ELR (cell line): ENCODE data around the gene TOM1.

Experiments
- DNase-seq: peaks from one replicate; pipeline ENCODE4 v3.0.0-alpha.2; 2015; ENCODE audit warnings: low read depth

The TOM1 gene

DNA sequence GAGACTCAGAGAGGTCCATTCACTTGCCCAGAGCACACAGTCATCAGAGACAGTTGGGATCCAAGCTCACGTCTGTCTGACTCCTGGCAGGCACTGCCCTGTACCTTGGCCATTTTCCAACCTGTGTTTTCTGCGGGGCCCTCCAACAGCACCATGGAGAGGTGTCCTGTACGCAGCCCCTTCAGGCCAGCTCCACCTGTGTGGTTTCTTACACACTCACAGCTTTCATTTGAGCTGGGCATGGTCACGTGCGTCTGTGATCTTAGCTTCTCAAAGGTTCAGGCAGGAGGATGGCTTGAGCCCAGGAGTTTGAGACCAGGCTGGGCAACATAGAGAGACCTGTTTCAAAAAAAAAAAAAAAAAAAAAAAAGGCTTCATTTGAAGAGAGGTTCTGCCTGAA is 24.4 kb downstream of the TOM1 start:
- DNase-seq, result no peak

GRCh38 chr22:35324762-35325161 is 25.1 kb downstream of the TOM1 start:
- no peak for DNase-seq

- DNase-seq, result no peak
Measured at GRCh38 chr22:35325209-35325608, 25.5 kb downstream of the TOM1 start.

DNA sequence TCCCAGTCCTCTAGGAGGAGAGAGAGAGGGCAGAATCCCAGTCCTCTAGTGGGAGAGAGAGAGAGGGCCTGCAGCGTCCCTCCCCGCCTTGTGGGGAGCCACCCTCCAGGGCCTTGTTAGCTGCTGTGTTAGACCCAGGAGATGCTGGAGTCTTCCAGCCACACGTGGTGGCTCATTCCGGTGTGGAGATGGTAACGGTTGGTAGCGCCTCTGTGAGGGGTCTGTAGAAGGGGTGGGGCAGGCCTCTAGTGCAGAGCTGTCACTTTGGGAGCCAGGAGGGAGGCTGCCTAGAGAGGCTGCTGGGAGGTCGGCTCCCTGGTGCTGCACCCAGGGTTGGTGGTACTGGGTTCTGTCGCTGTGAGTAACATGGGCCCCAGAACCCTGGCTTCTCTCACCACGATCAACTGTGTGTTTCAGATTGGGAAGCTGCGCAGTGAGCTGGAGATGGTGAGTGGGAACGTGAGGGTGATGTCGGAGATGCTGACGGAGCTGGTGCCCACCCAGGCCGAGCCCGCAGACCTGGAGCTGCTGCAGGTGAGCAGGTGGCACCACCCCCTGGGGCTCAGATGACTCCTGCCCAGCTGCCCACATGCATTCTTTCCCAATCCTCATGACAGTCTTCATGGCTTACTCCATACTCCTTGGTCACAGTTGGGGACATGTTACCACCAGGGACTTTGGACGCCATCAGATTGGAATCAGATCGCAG is 27.3 kb downstream of the TOM1 start:
- no peak for DNase-seq

GRCh38 chr22:35327690-35328471 is 28.2 kb downstream of the TOM1 start:
- DNase-seq, result no peak

GRCh38 chr22:35328472-35328885 is 28.8 kb downstream of the TOM1 start:
- no peak for DNase-seq

DNA sequence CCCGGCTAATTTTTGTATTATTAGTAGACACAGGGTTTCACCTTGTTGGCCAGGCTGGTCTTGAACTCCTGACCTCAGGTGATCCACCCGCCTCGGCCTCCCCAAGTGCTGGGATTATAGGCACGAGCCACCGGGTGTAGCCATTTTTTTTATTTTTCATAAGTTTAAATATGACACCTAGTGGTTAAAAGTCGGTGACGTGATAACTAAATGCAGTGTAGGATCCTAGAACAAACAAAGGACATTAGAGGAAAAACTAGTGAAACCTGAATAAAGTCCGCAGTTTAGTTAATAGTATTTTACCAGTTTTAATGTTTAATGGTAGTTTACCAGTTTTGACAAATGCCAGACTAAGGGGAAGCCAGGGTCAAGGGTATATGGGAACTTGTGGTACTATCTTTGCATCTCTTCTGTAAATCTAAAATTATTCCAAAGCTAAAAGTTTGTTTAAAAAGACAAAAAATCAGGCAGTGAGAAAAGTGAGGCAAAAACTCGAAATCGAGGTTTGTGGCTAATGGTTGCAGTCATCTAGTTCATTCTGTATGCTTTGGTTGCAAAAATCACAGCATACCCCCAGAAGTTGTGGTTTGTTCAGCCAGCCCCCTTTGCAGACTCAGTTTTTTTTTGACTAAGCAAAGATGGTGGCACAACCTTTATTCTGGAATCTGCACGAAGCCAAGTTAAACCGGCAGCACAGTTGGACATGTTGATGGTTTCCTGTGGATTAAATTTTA is 29.6 kb downstream of the TOM1 start:
- DNase-seq, result peak; percentile 24

DNA sequence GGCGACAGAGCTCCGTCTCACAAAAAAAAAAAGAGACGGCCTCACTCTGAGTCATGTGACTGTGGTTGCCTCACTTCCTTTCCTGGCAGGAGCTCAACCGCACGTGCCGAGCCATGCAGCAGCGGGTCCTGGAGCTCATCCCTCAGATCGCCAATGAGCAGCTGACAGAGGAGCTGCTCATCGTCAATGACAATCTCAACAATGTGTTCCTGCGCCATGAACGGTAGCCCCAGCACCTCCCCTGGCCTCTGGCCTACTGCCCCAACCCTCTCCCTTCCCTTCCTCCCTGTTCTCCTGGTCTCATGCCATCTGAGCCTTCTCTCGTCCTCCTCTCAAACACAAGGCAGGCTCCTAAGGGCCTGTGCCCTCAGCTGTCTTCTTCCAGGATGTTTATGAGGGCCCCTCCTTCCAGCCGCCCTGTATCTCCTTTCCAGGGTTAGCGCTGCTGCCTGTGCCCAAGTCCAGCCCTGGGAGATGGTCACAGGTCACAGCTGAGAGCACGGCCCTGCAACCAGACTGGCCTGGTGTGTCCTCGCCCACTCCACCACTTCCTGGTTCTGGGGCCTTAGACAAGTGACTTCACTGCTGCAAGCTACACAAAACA is 30.7 kb downstream of the TOM1 start:
- peak; percentile 93 for DNase-seq

DNA sequence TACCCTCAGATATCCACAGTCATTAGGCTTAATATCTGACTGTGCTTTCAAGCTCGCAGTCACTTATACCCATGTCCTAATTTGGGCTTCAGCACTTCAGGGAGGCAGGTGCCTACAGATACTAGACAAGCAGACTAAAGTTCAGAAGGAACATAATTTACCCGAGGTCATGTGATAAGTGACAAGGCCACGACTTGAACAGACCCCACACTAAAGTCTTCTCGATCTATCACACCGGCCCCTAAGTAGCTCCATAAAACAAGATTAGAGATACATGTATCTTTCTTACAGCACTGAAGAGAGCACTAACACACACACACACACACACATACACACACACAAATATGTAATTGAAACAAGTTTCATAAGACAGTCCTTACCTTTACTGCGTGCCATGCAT is 32.6 kb downstream of the TOM1 start:
- DNase-seq, result no peak

GRCh38 chr22:35333220-35333619 is 33.5 kb downstream of the TOM1 start:
- no peak for DNase-seq

GRCh38 chr22:35334004-35334403 is 34.3 kb downstream of the TOM1 start:
- DNase-seq, result no peak

- peak; percentile 5 for DNase-seq
Measured at GRCh38 chr22:35335468-35335867, 35.8 kb downstream of the TOM1 start.

- peak; percentile 6 for DNase-seq
Measured at GRCh38 chr22:35335936-35336781, 36.5 kb downstream of the TOM1 start.

GRCh38 chr22:35337932-35338331 is 38.2 kb downstream of the TOM1 start:
- peak; percentile 36 for DNase-seq

DNA sequence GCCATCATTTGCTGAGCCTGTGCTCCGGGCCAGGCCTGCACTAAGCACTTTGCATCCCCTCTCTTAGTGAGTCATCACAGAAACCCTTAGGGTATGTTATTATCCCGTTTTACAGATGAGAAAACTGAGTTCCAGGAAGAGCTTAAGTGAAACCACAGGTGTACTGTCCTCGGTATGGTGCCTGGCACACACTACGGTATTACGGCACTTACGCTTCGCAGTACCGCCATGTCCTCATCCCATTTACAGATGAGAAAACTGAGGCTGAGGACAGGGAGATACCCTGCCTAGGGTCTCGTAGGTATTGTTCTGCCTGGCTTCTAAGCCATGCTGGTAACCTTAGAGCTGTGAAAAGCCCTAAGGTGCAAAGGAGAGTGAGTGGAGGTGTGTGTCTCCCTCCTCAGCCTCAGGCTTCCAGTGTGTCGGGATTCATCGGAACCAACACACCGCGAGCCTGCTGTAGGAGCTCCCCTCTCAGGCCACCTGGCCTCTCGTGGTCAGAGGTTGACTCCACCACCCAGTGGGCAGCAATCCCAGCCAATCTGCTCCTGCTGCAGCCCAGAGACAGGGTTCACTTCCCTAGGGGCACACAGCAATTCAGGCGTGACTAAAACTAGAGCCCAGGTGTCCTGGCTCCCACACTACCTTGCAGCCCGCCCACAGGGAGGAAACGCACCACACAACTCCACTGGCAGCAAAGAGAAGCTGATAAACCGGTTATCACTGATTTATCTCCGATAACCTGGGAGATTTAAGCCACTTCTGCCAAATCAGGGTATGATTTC is 41.6 kb downstream of the TOM1 start:
- no peak for DNase-seq

DNA sequence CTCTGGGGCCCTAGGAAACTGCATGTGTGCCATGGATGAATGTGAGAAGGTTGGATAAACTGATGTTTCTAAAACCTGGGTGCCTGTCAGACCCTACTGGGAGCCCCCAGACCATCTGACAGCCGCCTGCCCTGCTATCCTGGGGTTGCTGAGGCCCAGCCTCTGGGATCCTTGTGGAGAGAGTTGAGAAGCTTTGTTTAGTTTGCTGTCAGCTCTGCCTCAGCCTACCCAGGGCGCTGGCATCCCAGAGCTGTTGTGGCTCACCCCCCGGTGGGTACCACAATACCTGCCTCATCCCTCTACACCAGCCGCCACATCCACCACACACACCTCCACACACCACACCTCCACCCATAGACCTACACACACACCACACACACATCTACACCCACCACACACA is 42.7 kb downstream of the TOM1 start:
- no peak for DNase-seq

- DNase-seq, result no peak
Measured at GRCh38 chr22:35343664-35344550, 44.2 kb downstream of the TOM1 start.

GRCh38 chr22:35344956-35345690 is 45.4 kb downstream of the TOM1 start:
- no peak for DNase-seq
